Mesendoderm (in vitro differentiated cells): Measurements from ENCODE around the gene SRGAP1.

ENCODE experiments used
- DNase-seq: peaks from one replicate; pipeline ENCODE4 v3.0.0; 2013
- H2AK5ac ChIP-seq: 2 replicates; pipeline ENCODE4 v1.6.1; 2013; ENCODE audit warnings: low read length, inconsistent platforms
- H2BK120ac ChIP-seq: 2 replicates; pipeline ENCODE4 v1.6.1; 2013; ENCODE audit warnings: low read depth, mild to moderate bottlenecking, low read length, moderate library complexity, mixed read lengths
- H2BK15ac ChIP-seq: replicated peaks from 2 replicates; pipeline ENCODE4 v1.6.1; 2013; ENCODE audit warnings: low read depth, mild to moderate bottlenecking, moderate library complexity
- H2BK5ac ChIP-seq: 2 replicates; pipeline ENCODE4 v1.6.1; 2013; ENCODE audit warnings: low read length, inconsistent platforms
- H3K18ac ChIP-seq: 2 replicates; pipeline ENCODE4 v1.6.1; 2013; ENCODE audit warnings: mild to moderate bottlenecking, low read length, mixed read lengths
- H3K23ac ChIP-seq: one replicate; pipeline ENCODE4 v1.6.1; 2013; ENCODE audit warnings: low read length
- H3K27ac ChIP-seq: 2 replicates; pipeline ENCODE4 v1.5.1; 2013; ENCODE audit warnings: low read depth, mild to moderate bottlenecking, inconsistent platforms, low read length, moderate library complexity
- H3K27me3 ChIP-seq: 2 replicates; pipeline ENCODE4 v1.6.1; 2013; ENCODE audit warnings: low read length, control low read depth, mild to moderate bottlenecking, inconsistent platforms; ENCODE audit not compliant: insufficient read depth, poor library complexity
- H3K36me3 ChIP-seq: 2 replicates; pipeline ENCODE4 v1.6.1; 2013; ENCODE audit warnings: low read length, inconsistent platforms; ENCODE audit not compliant: control insufficient read depth, insufficient read depth
- H3K4ac ChIP-seq: one replicate; pipeline ENCODE4 v1.6.1; 2013; ENCODE audit warnings: low read depth, mild to moderate bottlenecking, low read length, moderate library complexity
- H3K4me1 ChIP-seq: 2 replicates; pipeline ENCODE4 v1.6.1; 2013; ENCODE audit warnings: low read depth, low read length, inconsistent platforms; ENCODE audit not compliant: control insufficient read depth
- H3K4me2 ChIP-seq: 2 replicates; pipeline ENCODE4 v1.6.1; 2013; ENCODE audit warnings: low read length
- H3K4me3 ChIP-seq: 2 replicates; pipeline ENCODE4 v1.5.1; 2013; ENCODE audit warnings: mild to moderate bottlenecking, low read length
- H3K56ac ChIP-seq: one replicate; pipeline ENCODE4 v1.6.1; 2013; ENCODE audit warnings: low read length
- H3K79me1 ChIP-seq: 2 replicates; pipeline ENCODE4 v1.6.1; 2013; ENCODE audit warnings: low read length, inconsistent platforms
- H3K79me2 ChIP-seq: 2 replicates; pipeline ENCODE4 v1.6.1; 2013; ENCODE audit warnings: mild to moderate bottlenecking, low read length; ENCODE audit not compliant: control insufficient read depth, insufficient read depth
- H3K9ac ChIP-seq: 2 replicates; pipeline ENCODE4 v1.6.1; 2013; ENCODE audit warnings: low read length, inconsistent platforms
- H4K5ac ChIP-seq: one replicate; pipeline ENCODE4 v1.6.1; 2013; ENCODE audit warnings: low read length
- H4K8ac ChIP-seq: one replicate; pipeline ENCODE4 v1.6.1; 2013; ENCODE audit warnings: low read depth, mild to moderate bottlenecking, control low read depth, low read length, moderate library complexity
- WGBS: extraction: QIAGEN DNeasy Blood & Tissue Kit; methylation state at CpG from one replicate; pipeline ENCODE4 v1.1.7; 2013; ENCODE audit warnings: low lambda C conversion rate, missing lambda C conversion rate; ENCODE audit not compliant: insufficient coverage; ENCODE audit errors: extremely low coverage; 5-methylcytosine and 5-hydroxymethylcytosine counted together

The SRGAP1 gene

GRCh38 chr12:63885401-63885800 lies 40.9 kb downstream of the SRGAP1 start:
- H3K79me2 ChIP-seq: no peaks in the 10 kb centered on the region
- H4K8ac ChIP-seq: no peak overlapping the region
- H4K5ac ChIP-seq: no peak overlapping the region
- DNase-seq: no peak
- no peaks in the 10 kb centered on the region for H3K4me1 ChIP-seq
- WGBS: no CpG with 5 or more reads among the region's 2 CpGs
- H2BK15ac ChIP-seq: no peak overlapping the region
- H2BK5ac ChIP-seq: no peak overlapping the region
- no peak overlapping the region for H3K9ac ChIP-seq
- no peak overlapping the region for H3K4me3 ChIP-seq
- H3K4ac ChIP-seq: no peak overlapping the region
- H2BK120ac ChIP-seq: no peak overlapping the region
- H3K79me1 ChIP-seq: no peaks in the 10 kb centered on the region
- H3K4me2 ChIP-seq: no peak overlapping the region
- no peak overlapping the region for H3K18ac ChIP-seq
- H3K27ac ChIP-seq: no peak overlapping the region
- no peak overlapping the region for H3K23ac ChIP-seq
- no peak overlapping the region for H2AK5ac ChIP-seq
- no peaks in the 10 kb centered on the region for H3K36me3 ChIP-seq
- H3K56ac ChIP-seq: no peak overlapping the region
- H3K27me3 ChIP-seq: no peaks in the 10 kb centered on the region

DNA sequence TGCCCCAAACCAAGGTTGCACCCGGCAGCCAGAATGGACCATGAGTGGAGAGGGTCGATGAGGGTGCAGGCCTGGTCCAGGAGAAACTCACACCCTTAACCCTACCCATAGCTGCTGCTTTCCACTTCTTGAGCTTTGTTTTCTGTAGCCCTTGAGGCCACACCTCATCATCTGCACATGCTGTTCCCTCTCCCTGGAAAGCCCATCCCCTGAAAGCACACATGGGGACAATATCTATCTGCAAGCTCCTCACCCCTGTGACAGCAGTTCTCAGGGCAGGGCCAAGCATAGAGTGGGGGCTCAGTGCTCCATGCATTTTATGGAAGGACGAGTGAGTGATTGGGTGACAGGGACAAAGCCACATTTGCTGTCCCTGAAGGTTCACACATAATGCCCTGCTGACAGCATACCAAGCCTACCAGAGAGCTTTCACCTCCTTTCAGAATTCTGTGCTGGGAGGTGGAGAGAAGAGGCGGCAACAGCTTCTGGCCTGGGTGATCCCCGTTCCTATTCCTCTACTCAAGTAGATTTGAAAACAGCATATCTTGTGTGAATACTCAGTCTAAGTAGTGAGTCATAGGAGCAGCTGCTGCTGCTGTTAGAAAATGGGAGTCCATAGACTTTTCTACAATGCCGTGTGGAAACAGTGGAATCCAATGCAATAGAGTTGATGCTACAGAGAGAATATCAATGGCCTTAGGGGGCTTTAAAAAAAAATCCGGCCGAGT lies 44.6 kb downstream of the SRGAP1 start:
- Histone ChIP-seq H2BK15ac (no peak overlapping the region), H3K27ac (no peak overlapping the region), H3K18ac (no peak overlapping the region), H3K9ac (no peak overlapping the region), H3K36me3 (no peaks in the 10 kb centered on the region), H3K79me1 (peaks cover 2% of the 10 kb centered on the region), H3K4me1 (peaks cover 5% of the 10 kb centered on the region), H4K5ac (no peak overlapping the region), H3K56ac (no peak overlapping the region), H4K8ac (no peak overlapping the region), H3K79me2 (no peaks in the 10 kb centered on the region), H3K4ac (no peak overlapping the region), H3K4me3 (no peak overlapping the region), H3K27me3 (no peaks in the 10 kb centered on the region), H2AK5ac (no peak overlapping the region), H2BK5ac (no peak overlapping the region), H3K23ac (no peak overlapping the region), H3K4me2 (no peak overlapping the region), H2BK120ac (no peak overlapping the region)
- peak; percentile 10 for DNase-seq
- no CpG with 5 or more reads among the region's 8 CpGs for WGBS

- no peak overlapping the region for H3K9ac ChIP-seq
- no peak overlapping the region for H2BK15ac ChIP-seq
- no peak overlapping the region for H3K23ac ChIP-seq
- WGBS: no CpG with 5 or more reads among the region's 12 CpGs
- no peak overlapping the region for H3K18ac ChIP-seq
- peaks cover 2% of the 10 kb centered on the region for H3K79me1 ChIP-seq
- H2AK5ac ChIP-seq: no peak overlapping the region
- H3K4ac ChIP-seq: no peak overlapping the region
- H3K79me2 ChIP-seq: no peaks in the 10 kb centered on the region
- no peak overlapping the region for H3K4me3 ChIP-seq
- H3K27me3 ChIP-seq: no peaks in the 10 kb centered on the region
- H4K8ac ChIP-seq: no peak overlapping the region
- no peak overlapping the region for H3K27ac ChIP-seq
- H3K4me1 ChIP-seq: peaks cover 5% of the 10 kb centered on the region
- H2BK120ac ChIP-seq: no peak overlapping the region
- H3K4me2 ChIP-seq: no peak overlapping the region
- peak; percentile 17 for DNase-seq
- no peak overlapping the region for H3K56ac ChIP-seq
- no peak overlapping the region for H4K5ac ChIP-seq
- no peak overlapping the region for H2BK5ac ChIP-seq
- H3K36me3 ChIP-seq: no peaks in the 10 kb centered on the region
Observed at GRCh38 chr12:63889721-63890509, 45.4 kb downstream of the SRGAP1 start.

DNA sequence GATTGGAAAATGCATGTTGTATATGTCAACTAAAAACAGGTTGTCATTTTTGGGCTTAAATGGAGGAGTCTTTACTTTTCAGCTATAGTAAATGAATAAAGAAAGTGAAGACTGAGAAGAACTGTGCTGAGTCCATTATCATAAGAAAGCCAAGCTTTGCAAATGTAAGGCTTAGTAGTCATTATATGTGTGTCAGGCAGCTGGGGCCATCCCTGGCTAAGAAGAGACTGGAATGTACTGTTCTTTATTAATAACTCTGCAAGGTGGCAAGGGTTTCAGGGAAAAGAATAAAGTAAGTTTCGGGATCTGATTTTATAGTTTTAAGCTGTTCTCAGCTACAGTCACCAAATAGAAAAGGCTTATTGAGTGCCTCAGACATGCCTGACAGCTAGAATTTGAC lies 48.7 kb downstream of the SRGAP1 start:
- Histone ChIP-seq H3K56ac (no peak overlapping the region), H3K4me2 (no peak overlapping the region), H3K18ac (no peak overlapping the region), H3K9ac (no peak overlapping the region), H4K5ac (no peak overlapping the region), H3K4me3 (no peak overlapping the region), H3K27me3 (no peaks in the 10 kb centered on the region), H3K27ac (no peak overlapping the region), H4K8ac (no peak overlapping the region), H3K36me3 (no peaks in the 10 kb centered on the region), H3K79me2 (no peaks in the 10 kb centered on the region), H3K23ac (no peak overlapping the region), H3K4ac (no peak overlapping the region), H3K4me1 (peaks cover 5% of the 10 kb centered on the region), H2AK5ac (no peak overlapping the region), H3K79me1 (peaks cover 2% of the 10 kb centered on the region), H2BK120ac (no peak overlapping the region), H2BK5ac (no peak overlapping the region), H2BK15ac (no peak overlapping the region)
- no peak for DNase-seq
- no CpG with 5 or more reads among the region's 1 CpG for WGBS

DNA sequence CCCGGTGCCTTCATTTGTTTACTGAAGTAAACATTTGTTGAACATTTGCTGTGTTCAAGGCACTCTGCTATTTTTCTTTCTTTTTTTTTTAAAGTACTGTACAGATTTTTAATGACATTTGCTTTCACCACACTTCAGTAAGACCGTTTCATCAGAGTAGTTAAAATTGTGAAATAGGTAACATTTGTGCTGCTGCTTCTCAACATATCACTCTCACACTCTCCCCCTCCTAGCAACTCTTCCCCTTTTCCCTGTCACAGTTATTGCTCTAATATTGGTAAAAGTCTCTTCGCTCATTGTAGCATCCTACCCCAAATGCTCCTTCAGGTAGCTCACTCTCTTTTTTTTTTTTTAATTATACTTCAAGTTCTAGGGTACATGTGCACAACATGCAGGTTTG lies 49.6 kb downstream of the SRGAP1 start:
- no peak overlapping the region for H2AK5ac ChIP-seq
- H3K27me3 ChIP-seq: no peaks in the 10 kb centered on the region
- H3K36me3 ChIP-seq: no peaks in the 10 kb centered on the region
- no peak overlapping the region for H3K4me3 ChIP-seq
- H3K18ac ChIP-seq: no peak overlapping the region
- H4K8ac ChIP-seq: no peak overlapping the region
- no peak for DNase-seq
- peaks cover 5% of the 10 kb centered on the region for H3K4me1 ChIP-seq
- H3K56ac ChIP-seq: no peak overlapping the region
- no CpG with 5 or more reads among the region's 3 CpGs for WGBS
- H2BK120ac ChIP-seq: no peak overlapping the region
- H3K79me1 ChIP-seq: peaks cover 2% of the 10 kb centered on the region
- no peak overlapping the region for H3K23ac ChIP-seq
- no peak overlapping the region for H4K5ac ChIP-seq
- no peak overlapping the region for H3K27ac ChIP-seq
- no peak overlapping the region for H2BK15ac ChIP-seq
- no peak overlapping the region for H3K9ac ChIP-seq
- no peak overlapping the region for H3K4ac ChIP-seq
- no peak overlapping the region for H3K4me2 ChIP-seq
- no peak overlapping the region for H2BK5ac ChIP-seq
- H3K79me2 ChIP-seq: no peaks in the 10 kb centered on the region
